Gastroesophageal sphincter (tissue), 3 donors: ENCODE measurements around the gene ARRB1.

ENCODE experiments used
- EP300 ChIP-seq: sonication (generic); formaldehyde crosslinking; IDR thresholded peaks from one replicate; pipeline ENCODE4 v1.6.1; 2017; ENCODE audit warnings: antibody characterized with exemption, mild to moderate bottlenecking
- TF ChIP-seq, protein P1 (sequence below), 4 experiments: fragments of 200-600 bp in 2 of 4; fragments of 450-650 bp in 2 of 4; sonication (generic) in 1 of 4; IDR thresholded peaks; one replicate each; pipeline ENCODE4 v1.5.1; 2017 to 2019; ENCODE audit warnings: antibody characterized with exemption in 4 of 4, mild to moderate bottlenecking in 2 of 4, moderate library complexity in 2 of 4

- TF ChIP-seq, protein P1, sequence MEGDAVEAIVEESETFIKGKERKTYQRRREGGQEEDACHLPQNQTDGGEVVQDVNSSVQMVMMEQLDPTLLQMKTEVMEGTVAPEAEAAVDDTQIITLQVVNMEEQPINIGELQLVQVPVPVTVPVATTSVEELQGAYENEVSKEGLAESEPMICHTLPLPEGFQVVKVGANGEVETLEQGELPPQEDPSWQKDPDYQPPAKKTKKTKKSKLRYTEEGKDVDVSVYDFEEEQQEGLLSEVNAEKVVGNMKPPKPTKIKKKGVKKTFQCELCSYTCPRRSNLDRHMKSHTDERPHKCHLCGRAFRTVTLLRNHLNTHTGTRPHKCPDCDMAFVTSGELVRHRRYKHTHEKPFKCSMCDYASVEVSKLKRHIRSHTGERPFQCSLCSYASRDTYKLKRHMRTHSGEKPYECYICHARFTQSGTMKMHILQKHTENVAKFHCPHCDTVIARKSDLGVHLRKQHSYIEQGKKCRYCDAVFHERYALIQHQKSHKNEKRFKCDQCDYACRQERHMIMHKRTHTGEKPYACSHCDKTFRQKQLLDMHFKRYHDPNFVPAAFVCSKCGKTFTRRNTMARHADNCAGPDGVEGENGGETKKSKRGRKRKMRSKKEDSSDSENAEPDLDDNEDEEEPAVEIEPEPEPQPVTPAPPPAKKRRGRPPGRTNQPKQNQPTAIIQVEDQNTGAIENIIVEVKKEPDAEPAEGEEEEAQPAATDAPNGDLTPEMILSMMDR (IDR thresholded peaks at IDR 0.05) = no peak
- TF ChIP-seq EP300 = no peak
These were observed 131.6 kb downstream of the ARRB1 start for GRCh38 chr11:75219869-75220268.
